ENCODE results near the gene LRRC2.
"Not testable (repeated sequence)": the region's sequence is repeated elsewhere in the genome, so short reads cannot be mapped to it uniquely, and the experiment has no call there.

Gene LRRC2

DNA sequence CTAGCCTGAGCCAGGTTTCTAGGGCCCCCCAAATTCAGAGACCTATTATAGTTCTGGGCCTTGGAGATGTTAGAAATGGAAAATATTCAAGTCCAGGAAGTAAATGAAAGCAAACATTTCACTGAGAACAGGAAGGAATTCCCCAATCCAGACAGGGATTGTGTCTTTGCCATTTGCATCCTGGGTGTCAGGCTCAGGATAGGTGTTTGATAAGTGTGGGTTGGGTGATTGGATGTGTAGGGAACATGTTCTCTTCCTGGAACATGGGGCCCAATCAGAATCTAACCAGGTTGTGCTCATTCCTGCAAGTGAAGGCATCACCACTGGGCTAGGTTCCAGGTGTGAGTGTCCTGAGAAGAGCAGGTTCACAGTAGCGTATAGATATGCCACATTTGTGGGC is 14.6 kb upstream of the LRRC2 start:
- no peak for DNase-seq

DNA sequence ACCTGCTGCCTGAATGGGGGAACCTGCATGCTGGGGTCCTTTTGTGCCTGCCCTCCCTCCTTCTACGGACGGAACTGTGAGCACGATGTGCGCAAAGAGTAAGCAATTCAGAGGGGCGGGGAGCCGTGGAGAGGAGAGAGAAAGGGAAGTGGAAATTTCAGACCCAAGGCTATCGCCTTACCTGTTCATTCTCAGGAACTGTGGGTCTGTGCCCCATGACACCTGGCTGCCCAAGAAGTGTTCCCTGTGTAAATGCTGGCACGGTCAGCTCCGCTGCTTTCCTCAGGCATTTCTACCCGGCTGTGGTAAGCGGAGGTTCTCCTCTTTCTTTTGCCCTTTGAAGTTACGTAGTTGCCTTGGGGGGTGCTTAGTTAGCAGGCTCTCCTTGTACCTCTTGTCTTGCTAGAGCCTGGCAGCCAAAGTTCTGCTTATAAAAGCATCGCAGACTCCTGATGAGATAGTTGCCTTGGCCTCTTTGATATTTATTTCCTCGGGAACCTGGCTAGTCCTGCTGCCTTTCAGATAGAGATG is 13.7 kb upstream of the LRRC2 start:
- DNase-seq = no peak

DNA sequence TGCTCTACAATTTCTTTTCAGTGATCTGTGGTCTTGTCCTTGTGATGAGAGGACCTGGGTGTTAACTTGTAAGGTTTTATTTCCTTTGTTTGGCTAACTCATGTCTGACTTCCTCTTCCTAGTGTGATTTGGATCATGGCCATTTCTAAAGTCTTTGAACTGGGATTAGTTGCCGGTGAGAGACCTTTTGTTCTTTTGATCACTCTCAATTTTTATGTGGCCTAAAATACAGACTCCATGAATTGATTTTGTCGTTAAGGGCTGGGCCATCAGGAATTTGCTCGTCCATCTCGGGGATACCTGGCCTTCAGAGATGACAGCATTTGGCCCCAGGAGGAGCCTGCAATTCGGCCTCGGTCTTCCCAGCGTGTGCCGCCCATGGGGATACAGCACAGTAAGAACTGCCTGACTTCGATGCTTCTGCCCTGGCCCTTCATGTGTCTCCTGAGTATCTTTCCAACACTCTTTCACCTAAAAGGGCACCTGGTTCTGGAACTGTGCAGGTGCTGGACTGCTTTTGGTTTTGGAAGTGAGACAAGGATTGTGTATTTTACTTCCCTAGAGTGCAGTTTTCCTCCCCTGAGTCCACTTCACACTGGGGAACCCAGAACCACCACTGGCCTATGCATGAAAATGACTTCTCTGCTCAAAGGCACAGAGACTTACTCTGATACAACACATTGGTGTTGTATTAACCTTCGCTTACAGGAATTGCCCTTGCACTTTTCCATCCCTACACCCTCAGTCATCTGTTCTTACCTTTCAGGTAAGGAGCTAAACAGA is 13.1 kb upstream of the LRRC2 start:
- no peak for DNase-seq

- DNase-seq = not testable (repeated sequence)
These were observed 11.6 kb upstream of the LRRC2 start for GRCh38 chr3:46577580-46578249.

GRCh38 chr3:46576879-46577278 is 10.8 kb upstream of the LRRC2 start:
- DNase-seq = no peak

- DNase-seq = no peak
These were observed 10.3 kb upstream of the LRRC2 start for GRCh38 chr3:46576386-46576785.

DNA sequence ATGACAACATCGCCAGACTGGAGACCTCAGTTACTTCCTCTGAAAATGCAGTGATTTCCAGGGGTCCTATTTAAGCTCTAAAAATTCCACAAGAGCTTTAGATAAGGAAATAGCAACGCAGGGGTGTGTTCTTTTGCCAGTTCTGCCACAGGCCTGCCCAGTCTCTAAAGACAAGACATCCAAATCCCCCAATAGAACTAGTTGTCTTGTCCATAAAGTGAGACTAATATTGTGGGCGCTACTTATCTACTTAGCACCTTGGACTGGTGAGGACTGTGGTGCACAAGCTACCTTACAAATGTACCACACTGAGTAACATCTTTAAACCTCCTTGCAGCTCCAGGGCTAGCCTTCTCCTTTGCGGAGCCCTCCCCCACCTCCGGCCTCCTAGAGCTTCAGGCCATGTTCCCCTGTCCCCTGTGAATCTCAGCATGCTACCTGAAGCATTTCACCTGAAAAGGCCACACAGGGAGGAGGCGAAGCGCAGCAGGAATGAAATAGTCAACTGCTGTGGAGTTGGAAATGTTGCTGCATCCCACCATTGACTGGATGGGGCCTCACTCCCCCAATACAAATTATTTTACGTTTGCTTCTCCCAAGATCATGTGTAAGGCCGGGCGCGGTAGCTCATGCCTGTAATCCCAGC is 9.6 kb upstream of the LRRC2 start:
- DNase-seq = no peak

- no peak for DNase-seq
These were observed 8.9 kb upstream of the LRRC2 start for GRCh38 chr3:46574881-46575576.

DNA sequence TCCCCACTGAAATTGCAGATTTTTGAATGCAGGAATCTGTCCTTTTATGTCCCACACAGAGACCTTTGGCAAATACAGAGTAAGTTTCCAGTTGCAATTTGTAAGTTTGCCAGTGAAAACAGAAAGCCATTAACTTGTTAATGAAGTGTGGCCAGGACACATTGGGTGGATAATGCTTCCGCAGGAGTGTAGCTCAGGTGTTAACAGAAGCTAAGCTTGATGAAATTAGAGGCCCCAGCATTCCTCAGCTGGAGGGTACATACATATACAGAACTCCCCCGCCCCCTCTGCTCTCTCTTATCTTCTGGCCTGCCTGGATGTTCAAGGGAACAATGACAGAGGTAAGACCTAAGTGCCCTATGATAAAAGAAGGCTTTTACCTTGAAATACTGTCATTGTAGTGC is 8.1 kb upstream of the LRRC2 start:
- DNase-seq = no peak

DNA sequence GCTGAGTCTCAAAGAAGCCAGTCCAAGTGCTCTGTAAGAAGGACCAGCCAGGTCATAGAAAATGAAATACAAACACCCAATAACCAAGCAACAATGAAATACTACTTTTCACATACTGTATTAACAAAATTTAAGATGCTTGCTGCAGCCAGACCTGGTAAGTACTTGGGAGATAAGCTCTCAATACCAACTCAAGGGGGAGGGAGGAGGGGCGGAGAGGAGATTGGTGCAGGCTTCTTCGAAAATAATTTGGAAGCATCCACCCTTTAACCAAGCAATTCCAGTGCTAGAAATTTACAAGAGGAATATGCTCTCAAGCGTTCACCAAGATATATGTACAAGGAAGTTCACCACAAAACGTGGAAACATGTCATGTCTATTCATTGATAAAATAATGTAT is 7.6 kb upstream of the LRRC2 start:
- DNase-seq = peak; percentile 27 to 49

GRCh38 chr3:46571684-46572083 is 5.6 kb upstream of the LRRC2 start:
- no peak for DNase-seq

GRCh38 chr3:46565607-46566039 is 479 bp downstream of the LRRC2 start:
- DNase-seq = peak in 1 of 2 experiments; percentile 2

GRCh38 chr3:46565077-46565476 is 1.0 kb downstream of the LRRC2 start:
- DNase-seq = no peak

GRCh38 chr3:46564190-46565021 is 1.7 kb downstream of the LRRC2 start:
- no peak for DNase-seq

DNA sequence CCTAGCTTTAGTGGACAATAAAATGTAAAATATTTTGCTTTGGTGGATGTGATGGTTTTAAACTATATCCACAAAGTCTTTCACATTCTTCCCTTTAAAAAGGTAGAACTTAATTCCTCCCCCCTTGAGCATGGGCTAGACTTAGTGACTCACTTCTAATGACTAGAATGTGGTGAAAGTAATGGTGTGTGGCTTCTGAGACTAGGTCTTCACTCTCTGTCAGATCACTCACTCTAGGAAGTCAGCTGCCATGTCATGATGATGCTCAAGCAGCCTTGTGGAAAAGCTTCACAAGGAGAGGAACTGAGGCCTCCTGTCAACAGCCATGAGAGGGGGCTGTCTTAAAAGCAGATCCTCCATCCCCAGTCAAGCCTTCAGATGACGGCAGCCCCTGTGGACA is 4.2 kb downstream of the LRRC2 start:
- no peak for DNase-seq

DNA sequence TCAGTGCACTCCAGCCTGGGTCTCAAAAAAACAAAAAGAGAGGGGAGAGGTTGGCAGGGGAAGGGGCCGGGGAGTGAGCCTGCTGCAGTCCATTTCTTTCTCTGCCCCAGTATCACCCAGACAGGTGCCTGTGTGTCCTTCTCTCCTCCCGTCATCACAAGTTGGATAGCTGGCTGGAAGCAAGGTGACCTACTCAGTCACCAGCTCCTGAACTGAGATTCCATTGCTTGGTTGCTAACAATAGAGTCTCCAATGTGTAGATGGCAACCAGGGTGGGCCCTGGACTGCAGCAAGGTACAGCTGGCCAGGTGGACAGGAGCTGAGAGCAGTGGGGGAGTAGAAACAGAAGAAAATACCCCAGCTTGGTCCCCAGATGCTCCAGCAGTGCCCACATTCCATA is 4.6 kb downstream of the LRRC2 start:
- DNase-seq = no peak

DNA sequence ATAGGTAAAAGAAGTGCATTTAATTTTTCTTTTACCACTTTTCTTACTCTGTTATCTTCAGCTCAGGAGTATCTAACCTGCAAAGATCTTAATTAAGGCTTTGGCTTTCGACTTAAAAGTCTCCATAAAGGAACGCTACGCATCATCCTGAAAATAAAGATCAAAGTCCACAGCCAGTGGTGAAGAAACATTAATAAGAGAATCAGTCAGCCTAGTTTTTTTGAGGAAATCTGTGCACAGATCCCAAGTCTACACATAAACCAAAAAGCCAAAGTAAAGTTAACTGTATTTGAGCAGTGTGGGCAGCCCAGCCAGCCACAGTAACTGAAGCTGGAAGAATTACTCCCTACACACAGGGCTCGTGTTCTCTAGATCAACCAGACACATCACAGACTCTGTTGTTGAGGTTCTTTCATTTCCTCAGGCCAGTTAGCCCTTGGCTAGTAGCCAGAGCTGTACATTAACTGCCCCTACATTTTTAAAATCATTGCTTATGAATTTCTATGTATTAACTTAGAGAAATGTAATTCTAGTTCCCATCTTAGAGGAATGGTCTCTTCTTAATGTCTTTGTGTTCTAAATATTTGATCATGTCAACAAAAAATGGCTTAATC is 6.9 kb downstream of the LRRC2 start:
- DNase-seq = no peak

DNA sequence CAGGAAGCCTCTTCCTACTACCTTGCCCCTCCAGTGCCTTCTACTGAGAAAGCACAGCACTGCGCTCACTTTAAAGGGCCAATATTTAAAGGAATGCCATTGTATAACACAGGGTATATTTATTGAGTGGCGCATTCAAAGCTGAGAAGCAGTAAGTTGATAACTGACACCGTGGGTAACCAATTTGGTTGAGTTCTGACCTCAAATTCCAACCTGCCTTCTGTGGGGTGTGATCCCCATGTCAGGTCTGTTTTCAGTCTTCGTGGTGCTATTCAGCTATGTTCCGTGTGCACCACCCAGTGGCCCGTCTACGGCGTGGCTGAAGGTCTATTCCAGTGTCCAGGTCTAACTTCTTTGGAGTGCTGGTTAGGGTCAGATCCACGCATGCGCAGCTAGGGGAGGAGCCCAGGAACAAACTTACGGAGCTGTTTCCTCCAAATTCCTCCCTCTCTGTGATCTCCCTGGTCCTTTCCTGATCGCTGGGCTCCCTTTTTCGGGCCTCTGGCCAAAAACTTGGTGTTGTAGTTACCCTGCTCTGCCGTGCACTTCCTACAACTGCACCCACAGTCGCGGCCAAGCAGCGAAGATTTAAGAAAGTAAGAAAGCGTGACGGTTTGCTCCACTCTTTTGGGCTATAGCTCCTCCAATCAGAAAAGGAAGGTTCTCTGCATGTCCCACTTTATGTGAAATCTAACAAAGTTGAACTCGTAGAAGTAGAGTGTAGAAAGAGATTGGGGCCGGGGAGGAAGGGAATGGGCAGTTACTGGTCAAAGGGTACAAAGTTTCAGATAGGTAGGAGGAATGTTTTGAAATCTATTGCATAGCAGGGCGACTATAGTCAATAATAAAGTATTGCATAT is 7.7 kb downstream of the LRRC2 start:
- peak; percentile 79 to 93 for DNase-seq

GRCh38 chr3:46557814-46558183 is 8.3 kb downstream of the LRRC2 start:
- DNase-seq = peak in 1 of 2 experiments; percentile 3

GRCh38 chr3:46553154-46553553 is 12.9 kb downstream of the LRRC2 start:
- no peak for DNase-seq

DNA sequence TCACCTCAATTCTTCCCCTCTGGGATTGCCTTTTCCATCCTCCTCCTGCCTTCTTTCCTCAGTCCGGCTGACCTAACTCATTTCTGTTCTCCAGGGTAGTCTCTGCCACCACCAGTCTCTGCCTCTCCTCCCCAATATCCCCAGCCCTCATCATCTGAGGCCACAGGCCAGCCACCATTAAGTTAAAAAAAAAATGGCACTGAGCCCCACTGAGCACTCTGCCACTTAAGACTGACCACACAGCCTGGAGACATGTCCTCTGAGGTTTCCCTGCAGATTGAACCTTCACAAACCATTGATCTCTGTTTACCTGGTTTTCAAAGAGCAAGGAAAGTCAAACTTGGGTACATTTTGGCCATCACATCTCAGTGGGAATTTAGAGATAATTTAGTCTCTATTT is 13.6 kb downstream of the LRRC2 start:
- no peak for DNase-seq
